ENCODE data around the gene KLK3. TPM values are rescaled to one million over a fixed set of nuclear protein-coding genes. Genes with fewer than 3 reads are reported as not detected.

KLK3 gene
- total RNA-seq, 2 experiments from 2014 or later = not detected

DNA sequence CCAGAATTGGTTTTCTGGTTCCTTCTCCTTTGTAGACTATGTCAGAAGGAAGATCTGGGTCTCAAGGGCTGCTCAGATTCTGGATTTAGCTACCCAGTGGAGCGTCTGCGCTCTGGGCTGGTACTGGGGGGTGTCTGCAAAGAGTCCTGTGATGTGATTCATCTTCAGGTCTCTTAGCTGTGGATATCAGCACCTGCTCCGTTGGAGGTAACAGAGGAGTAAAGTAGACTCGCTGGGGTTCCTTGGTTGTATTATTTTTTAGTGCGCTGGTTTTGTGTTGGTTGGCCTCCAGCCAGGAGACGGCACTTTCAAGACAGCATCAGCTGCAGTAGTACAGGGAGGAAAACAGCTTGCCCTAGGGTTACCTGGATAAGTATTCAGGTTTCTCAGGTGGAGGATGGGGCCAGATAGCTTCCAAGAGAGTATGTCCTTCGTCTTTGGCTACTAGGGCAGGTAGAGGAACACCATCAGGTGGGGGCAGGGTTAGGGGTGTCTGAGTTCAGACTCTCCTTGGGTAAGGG is 11.0 kb upstream of the KLK3 start:
- no peaks in the 10 kb centered on the region for H3K4me1 Mint-ChIP-seq (ENCODE audit: low read depth)
- no peaks in the 10 kb centered on the region for H3K36me3 Mint-ChIP-seq (ENCODE audit: low read depth)
- DNase-seq (no peak), ATAC-seq (no peak)
- no peak overlapping the region for H3K27ac Mint-ChIP-seq
- POLR2A ChIA-PET = interaction anchor here (1.0 kb wide), 1 partner anchor 40 kb away, joined by 3 read pairs; no protein-coding TSS in a partner anchor
- TF ChIP-seq, protein P1, sequence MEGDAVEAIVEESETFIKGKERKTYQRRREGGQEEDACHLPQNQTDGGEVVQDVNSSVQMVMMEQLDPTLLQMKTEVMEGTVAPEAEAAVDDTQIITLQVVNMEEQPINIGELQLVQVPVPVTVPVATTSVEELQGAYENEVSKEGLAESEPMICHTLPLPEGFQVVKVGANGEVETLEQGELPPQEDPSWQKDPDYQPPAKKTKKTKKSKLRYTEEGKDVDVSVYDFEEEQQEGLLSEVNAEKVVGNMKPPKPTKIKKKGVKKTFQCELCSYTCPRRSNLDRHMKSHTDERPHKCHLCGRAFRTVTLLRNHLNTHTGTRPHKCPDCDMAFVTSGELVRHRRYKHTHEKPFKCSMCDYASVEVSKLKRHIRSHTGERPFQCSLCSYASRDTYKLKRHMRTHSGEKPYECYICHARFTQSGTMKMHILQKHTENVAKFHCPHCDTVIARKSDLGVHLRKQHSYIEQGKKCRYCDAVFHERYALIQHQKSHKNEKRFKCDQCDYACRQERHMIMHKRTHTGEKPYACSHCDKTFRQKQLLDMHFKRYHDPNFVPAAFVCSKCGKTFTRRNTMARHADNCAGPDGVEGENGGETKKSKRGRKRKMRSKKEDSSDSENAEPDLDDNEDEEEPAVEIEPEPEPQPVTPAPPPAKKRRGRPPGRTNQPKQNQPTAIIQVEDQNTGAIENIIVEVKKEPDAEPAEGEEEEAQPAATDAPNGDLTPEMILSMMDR (IDR thresholded peaks at IDR 0.05) = no peak
- H3K9me3 Mint-ChIP-seq = peaks cover 13% of the 10 kb centered on the region
- H3K4me3 Mint-ChIP-seq = no peak overlapping the region
- H3K27me3 Mint-ChIP-seq = peaks cover 16% of the 10 kb centered on the region
- intact Hi-C loops (cut with micrococcal nuclease) = no loop called here
- CTCF ChIA-PET = no interaction called here

DNA sequence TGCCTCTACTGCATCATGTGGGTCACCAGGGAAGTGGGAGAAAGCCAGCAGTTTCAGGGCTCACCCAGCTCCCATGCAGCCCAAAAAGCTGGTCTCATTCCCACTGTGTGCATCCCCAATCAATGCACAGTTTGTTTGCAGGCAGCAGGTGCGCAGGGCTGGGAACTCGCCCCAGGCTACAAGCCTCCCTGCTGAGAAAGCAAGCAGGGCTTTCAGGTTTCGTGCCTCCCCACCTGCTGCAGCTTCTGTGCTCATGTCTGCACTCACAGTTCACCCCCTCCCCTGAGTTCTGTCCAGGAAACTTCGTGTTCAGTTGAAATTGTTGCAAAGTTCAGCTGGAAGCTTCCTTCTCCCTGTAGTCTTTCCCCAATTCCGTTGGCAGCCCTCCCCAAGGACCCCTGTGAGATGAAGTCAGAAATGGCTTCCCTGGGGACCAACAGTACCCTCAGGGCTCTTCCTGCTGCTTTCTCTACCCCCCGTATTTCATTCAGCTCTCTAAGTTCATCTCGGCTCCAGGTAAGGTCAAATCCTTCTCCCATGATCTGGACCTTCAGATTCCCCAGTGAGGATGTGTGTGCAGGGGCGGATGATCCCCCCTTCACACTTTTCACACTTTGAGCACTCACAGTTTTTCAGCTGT is 10.3 kb upstream of the KLK3 start:
- ATAC-seq = no peak
- ChIA-PET POLR2A (interaction anchor here (1.0 kb wide), 1 partner anchor 40 kb away, joined by 3 read pairs; no protein-coding TSS in a partner anchor), CTCF (no interaction called here)
- TF ChIP-seq, protein P1 (IDR thresholded peaks at IDR 0.05) = no peak
- Mint-ChIP-seq H3K27ac (no peak overlapping the region), H3K4me3 (no peak overlapping the region), H3K9me3 (peaks cover 13% of the 10 kb centered on the region), H3K27me3 (peaks cover 18% of the 10 kb centered on the region), H3K4me1 (ENCODE audit: low read depth) (no peaks in the 10 kb centered on the region), H3K36me3 (ENCODE audit: low read depth) (no peaks in the 10 kb centered on the region)
- intact Hi-C loops (cut with micrococcal nuclease) = no loop called here
- DNase-seq = no peak

DNA sequence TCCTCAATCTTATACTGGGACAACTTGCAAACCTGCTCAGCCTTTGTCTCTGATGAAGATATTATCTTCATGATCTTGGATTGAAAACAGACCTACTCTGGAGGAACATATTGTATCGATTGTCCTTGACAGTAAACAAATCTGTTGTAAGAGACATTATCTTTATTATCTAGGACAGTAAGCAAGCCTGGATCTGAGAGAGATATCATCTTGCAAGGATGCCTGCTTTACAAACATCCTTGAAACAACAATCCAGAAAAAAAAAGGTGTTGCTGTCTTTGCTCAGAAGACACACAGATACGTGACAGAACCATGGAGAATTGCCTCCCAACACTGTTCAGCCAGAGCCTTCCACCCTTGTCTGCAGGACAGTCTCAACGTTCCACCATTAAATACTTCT is 4.0 kb upstream of the KLK3 start:
- Mint-ChIP-seq H3K27ac (no peak overlapping the region), H3K4me3 (no peak overlapping the region), H3K9me3 (no peaks in the 10 kb centered on the region), H3K36me3 (ENCODE audit: low read depth) (no peaks in the 10 kb centered on the region), H3K27me3 (peaks cover 25% of the 10 kb centered on the region), H3K4me1 (ENCODE audit: low read depth) (no peaks in the 10 kb centered on the region)
- intact Hi-C loops (cut with micrococcal nuclease) = no loop called here
- CTCF ChIA-PET = no interaction called here
- ATAC-seq (no peak), DNase-seq (no peak)
- POLR2A ChIA-PET = no interaction called here
- TF ChIP-seq, protein P1 (IDR thresholded peaks at IDR 0.05) = no peak

DNA sequence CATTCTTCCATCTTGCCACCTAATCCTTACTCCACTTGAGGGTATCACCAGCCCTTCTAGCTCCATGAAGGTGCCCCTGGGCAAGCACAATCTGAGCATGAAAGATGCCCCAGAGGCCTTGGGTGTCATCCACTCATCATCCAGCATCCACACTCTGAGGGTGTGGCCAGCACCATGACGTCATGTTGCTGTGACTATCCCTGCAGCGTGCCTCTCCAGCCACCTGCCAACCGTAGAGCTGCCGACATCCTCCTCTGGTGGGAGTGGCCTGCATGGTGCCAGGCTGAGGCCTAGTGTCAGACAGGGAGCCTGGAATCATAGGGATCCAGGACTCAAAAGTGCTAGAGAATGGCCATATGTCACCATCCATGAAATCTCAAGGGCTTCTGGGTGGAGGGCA is 3.1 kb upstream of the KLK3 start:
- POLR2A ChIA-PET = no interaction called here
- intact Hi-C loops (cut with micrococcal nuclease) = no loop called here

GRCh38 chr19:50857366-50857765 is 2.7 kb downstream of the KLK3 start:
- H3K4me1 Mint-ChIP-seq (ENCODE audit: low read depth) = no peaks in the 10 kb centered on the region
- intact Hi-C loops (cut with micrococcal nuclease) = no loop called here
- no peaks in the 10 kb centered on the region for H3K9me3 Mint-ChIP-seq
- no peak for ATAC-seq
- peaks cover 42% of the 10 kb centered on the region for H3K27me3 Mint-ChIP-seq
- CTCF ChIA-PET = no interaction called here
- TF ChIP-seq, protein P1 (IDR thresholded peaks at IDR 0.05) = no peak
- POLR2A ChIA-PET = no interaction called here
- H3K4me3 Mint-ChIP-seq = no peak overlapping the region
- H3K27ac Mint-ChIP-seq = no peak overlapping the region
- no peaks in the 10 kb centered on the region for H3K36me3 Mint-ChIP-seq (ENCODE audit: low read depth)
- DNase-seq = no peak

More for the DNA sequence above, 3.1 kb upstream of the KLK3 start:
- CTCF ChIA-PET = no interaction called here
- ATAC-seq (no peak), DNase-seq (no peak)
- no peak overlapping the region for H3K27ac Mint-ChIP-seq
- H3K9me3 Mint-ChIP-seq = no peaks in the 10 kb centered on the region
- peaks cover 31% of the 10 kb centered on the region for H3K27me3 Mint-ChIP-seq
- H3K4me1 Mint-ChIP-seq (ENCODE audit: low read depth) = no peaks in the 10 kb centered on the region
- TF ChIP-seq, protein P1 (IDR thresholded peaks at IDR 0.05) = no peak
- no peaks in the 10 kb centered on the region for H3K36me3 Mint-ChIP-seq (ENCODE audit: low read depth)
- no peak overlapping the region for H3K4me3 Mint-ChIP-seq
